GM12874 (cell line): ENCODE measurements around the gene SYNM.

Experiments used
- TF ChIP-seq, protein P1 (sequence below): IDR thresholded peaks from 2 replicates; pipeline ENCODE4 v1.5.1; 2011; ENCODE audit warnings: low read depth, mild to moderate bottlenecking, control low read depth, low read length, moderate library complexity; ENCODE audit not compliant: insufficient read depth

SYNM gene

GRCh38 chr15:99163271-99164062 lies 58.6 kb downstream of the SYNM start:
- TF ChIP-seq, protein P1, sequence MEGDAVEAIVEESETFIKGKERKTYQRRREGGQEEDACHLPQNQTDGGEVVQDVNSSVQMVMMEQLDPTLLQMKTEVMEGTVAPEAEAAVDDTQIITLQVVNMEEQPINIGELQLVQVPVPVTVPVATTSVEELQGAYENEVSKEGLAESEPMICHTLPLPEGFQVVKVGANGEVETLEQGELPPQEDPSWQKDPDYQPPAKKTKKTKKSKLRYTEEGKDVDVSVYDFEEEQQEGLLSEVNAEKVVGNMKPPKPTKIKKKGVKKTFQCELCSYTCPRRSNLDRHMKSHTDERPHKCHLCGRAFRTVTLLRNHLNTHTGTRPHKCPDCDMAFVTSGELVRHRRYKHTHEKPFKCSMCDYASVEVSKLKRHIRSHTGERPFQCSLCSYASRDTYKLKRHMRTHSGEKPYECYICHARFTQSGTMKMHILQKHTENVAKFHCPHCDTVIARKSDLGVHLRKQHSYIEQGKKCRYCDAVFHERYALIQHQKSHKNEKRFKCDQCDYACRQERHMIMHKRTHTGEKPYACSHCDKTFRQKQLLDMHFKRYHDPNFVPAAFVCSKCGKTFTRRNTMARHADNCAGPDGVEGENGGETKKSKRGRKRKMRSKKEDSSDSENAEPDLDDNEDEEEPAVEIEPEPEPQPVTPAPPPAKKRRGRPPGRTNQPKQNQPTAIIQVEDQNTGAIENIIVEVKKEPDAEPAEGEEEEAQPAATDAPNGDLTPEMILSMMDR = no peak

DNA sequence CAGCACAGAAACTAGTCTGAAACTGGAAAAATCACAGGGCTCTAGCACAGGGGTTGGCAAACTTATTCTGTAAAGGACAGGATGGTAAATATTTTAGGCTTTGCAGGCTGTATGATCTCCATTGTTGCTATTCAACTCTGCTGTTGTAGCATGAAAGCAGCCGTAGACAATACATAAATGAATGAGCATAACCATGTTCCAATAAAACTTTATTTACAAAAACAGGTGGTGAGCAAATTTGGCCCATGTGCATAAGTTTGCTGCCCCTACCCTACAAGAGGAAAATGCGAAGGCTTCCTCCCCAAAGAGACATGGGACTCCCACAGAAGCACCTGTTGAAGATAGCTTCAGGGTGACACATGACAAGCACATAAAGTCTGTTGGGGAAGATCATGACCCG lies 59.2 kb downstream of the SYNM start:
- TF ChIP-seq, protein P1 = no peak

DNA sequence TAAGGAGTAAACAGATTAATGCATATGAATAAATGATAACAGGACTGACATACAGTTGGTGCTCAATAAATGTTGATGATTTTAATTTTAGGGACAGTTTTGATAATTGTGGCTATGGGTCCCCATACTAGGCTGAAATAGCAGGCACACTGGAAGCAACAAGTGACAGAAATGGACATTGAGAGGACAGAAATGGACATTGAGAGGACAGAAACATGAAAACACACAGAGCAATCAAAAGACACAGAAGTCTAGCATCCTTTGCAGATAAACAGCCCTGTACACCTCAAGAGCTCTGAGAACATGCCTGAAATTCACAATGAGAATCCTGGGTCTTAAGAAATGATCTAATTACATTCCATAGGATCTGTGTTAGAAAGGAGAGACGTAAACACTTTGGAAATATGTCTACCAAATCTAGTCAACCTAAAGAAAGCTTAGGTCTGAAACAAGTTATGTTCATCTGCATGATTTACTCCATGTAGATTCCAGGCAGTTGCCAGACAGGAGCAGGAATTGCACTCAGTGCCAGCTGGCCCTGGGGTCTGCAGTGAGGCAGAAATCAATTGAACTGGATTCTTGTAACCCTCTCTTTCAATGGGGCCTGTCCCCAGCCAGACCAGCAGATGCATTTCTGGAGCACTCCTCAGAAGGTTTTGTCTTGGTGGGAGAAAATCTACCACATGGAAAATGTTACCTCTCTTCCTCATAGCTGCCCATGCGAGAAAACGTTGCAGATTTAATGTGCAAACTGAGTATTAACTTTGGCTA lies 60.3 kb downstream of the SYNM start:
- TF ChIP-seq, protein P1 = no peak

DNA sequence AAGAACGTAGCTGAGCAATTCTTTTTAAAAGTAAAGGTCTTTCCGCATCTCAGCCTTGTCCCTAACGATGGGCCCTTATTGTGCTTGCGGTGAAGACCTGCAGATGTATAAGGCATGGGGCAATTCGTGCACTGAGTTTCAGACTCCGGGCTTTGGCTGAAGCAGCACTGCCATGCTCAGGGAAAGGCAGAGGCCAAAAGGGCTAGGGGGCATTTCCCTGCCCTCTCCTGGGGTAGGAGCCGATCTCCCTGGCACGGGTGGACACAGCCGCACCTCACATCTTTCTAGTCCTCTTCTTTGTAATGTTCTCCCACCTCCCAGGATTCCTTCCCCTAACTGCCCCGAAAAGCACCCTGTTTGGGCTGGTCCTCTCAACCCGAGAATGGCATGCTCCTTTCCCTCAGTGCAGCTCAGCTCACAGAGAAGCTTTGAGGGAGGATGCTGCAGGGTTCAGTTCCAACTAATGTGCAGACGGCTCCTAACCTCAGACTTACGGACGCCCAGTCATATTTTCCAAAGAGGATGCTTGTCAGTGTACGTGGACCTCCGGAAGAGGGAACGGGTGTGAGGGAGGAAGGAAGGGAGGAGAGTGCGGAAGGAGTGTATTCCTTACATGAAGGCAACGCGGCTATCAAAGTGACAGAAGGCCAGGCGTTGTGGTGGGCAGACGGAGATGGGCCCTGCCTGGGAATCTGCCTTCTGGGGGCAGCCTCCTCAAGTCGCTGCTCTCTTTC lies 61.2 kb downstream of the SYNM start:
- TF ChIP-seq, protein P1 = no peak

- TF ChIP-seq, protein P1 = no peak
Measured at GRCh38 chr15:99167201-99167600, 62.3 kb downstream of the SYNM start.

- TF ChIP-seq, protein P1 = no peak
Measured at GRCh38 chr15:99167640-99168039, 62.8 kb downstream of the SYNM start.
